MM.1S (cell line): ENCODE measurements around the gene LRIG2.
"Not testable (repeated sequence)": the region's sequence is repeated elsewhere in the genome, so short reads cannot be mapped to it uniquely, and the experiment has no call there.

Experiments used
- DNase-seq: peaks from one replicate; pipeline ENCODE4 v3.0.0-alpha.2; 2015
- H2AFZ ChIP-seq: fragments of 300-600 bp; sonication (generic); 2 replicates; pipeline ENCODE4 v1.6.0; 2016; ENCODE audit warnings: antibody characterized with exemption, low read length
- H3F3A ChIP-seq: fragments of 300-600 bp; sonication (generic); 2 replicates; pipeline ENCODE4 v1.6.1; 2016; ENCODE audit warnings: mild to moderate bottlenecking, antibody characterized with exemption, low read length, moderate library complexity, mixed read lengths; ENCODE audit not compliant: insufficient read depth
- H3K27ac ChIP-seq: fragments of 300-600 bp; sonication (generic); 2 replicates; pipeline ENCODE4 v1.5.1; 2016; ENCODE audit warnings: mild to moderate bottlenecking, low read length
- H3K27me3 ChIP-seq: fragments of 300-600 bp; sonication (generic); replicated peaks from 2 replicates; pipeline ENCODE4 v1.6.0; 2016; ENCODE audit warnings: low read length; ENCODE audit not compliant: insufficient read depth
- H3K36me3 ChIP-seq: fragments of 300-600 bp; sonication (generic); replicated peaks from 2 replicates; pipeline ENCODE4 v1.6.1; 2016; ENCODE audit warnings: mild to moderate bottlenecking, low read length, mixed read lengths; ENCODE audit not compliant: insufficient read depth
- H3K4me1 ChIP-seq: fragments of 300-600 bp; sonication (generic); 2 replicates; pipeline ENCODE4 v1.6.1; 2016; ENCODE audit warnings: low read length, mixed read lengths
- H3K4me2 ChIP-seq: fragments of 300-600 bp; sonication (generic); 2 replicates; pipeline ENCODE4 v1.6.0; 2016; ENCODE audit warnings: low read depth, low read length
- H3K4me3 ChIP-seq: fragments of 300-600 bp; sonication (generic); 2 replicates; pipeline ENCODE4 v1.5.1; 2016; ENCODE audit warnings: low read length, mixed read lengths
- H3K79me2 ChIP-seq: fragments of 300-600 bp; sonication (generic); 2 replicates; pipeline ENCODE4 v1.6.1; 2016; ENCODE audit warnings: mixed run types, low read length, mixed read lengths
- H3K9ac ChIP-seq: fragments of 300-600 bp; sonication (generic); 2 replicates; pipeline ENCODE4 v1.6.1; 2016; ENCODE audit warnings: low read length, mixed read lengths
- H3K9me2 ChIP-seq: fragments of 300-600 bp; sonication (generic); replicated peaks from 2 replicates; pipeline ENCODE4 v1.6.1; 2016; ENCODE audit warnings: mild to moderate bottlenecking, low read length, mixed read lengths; ENCODE audit not compliant: insufficient read depth
- H3K9me3 ChIP-seq: fragments of 300-600 bp; sonication (generic); replicated peaks from 2 replicates; pipeline ENCODE4 v1.6.1; 2016; ENCODE audit warnings: mild to moderate bottlenecking, low read length, mixed read lengths; ENCODE audit not compliant: insufficient read depth
- H4K20me1 ChIP-seq: fragments of 300-600 bp; sonication (generic); 2 replicates; pipeline ENCODE4 v1.6.1; 2016; ENCODE audit warnings: mild to moderate bottlenecking, low read length, moderate library complexity, mixed read lengths; ENCODE audit not compliant: insufficient read depth
- CTCF ChIP-seq: fragments of 300-600 bp; sonication (generic); IDR thresholded peaks from 2 replicates; pipeline ENCODE4 v1.5.1; 2016; ENCODE audit warnings: antibody characterized with exemption, low read length, mixed read lengths
- EZH2 ChIP-seq: fragments of 300-600 bp; sonication (generic); optimal IDR thresholded peaks from 2 replicates; pipeline ENCODE3; 2017; ENCODE audit warnings: low read depth, mild to moderate bottlenecking, antibody characterized with exemption, low read length, mixed read lengths
- EZH2phosphoT487 ChIP-seq: fragments of 300-600 bp; sonication (generic); IDR thresholded peaks from 2 replicates; pipeline ENCODE4 v1.6.1; 2018; ENCODE audit warnings: antibody characterized with exemption, low read length

The LRIG2 gene

GRCh38 chr1:113072141-113072756 is 749 bp upstream of the LRIG2 start:
- H3K4me1 ChIP-seq, result 0 out of 2 replicates have a peak, but pooled peaks cover 4% of the 10 kb centered on the region
- no peak overlapping the region for H3K9ac ChIP-seq
- DNase-seq, result no peak
- H3F3A ChIP-seq, result no peaks in the 10 kb centered on the region
- peak overlapping the region; percentile 72 for H3K4me2 ChIP-seq
- H3K36me3 ChIP-seq, result no peaks in the 10 kb centered on the region
- H3K4me3 ChIP-seq, result peak overlapping the region; percentile 80
- no peak for TF ChIP-seq CTCF
- TF ChIP-seq EZH2, result no peak
- TF ChIP-seq EZH2phosphoT487, result no peak
- no peaks in the 10 kb centered on the region for H3K27me3 ChIP-seq
- H3K79me2 ChIP-seq, result peaks cover 10% of the 10 kb centered on the region
- H2AFZ ChIP-seq, result peak overlapping the region; percentile 63; the same call in 1 of the 2 replicates
- H3K9me2 ChIP-seq, result no peaks in the 10 kb centered on the region
- no peaks in the 10 kb centered on the region for H3K9me3 ChIP-seq
- no peaks in the 10 kb centered on the region for H4K20me1 ChIP-seq
- H3K27ac ChIP-seq, result no peak overlapping the region; the same call in 1 of the 2 replicates

- H4K20me1 ChIP-seq, result no peaks in the 10 kb centered on the region
- peak overlapping the region; percentile 77; the same call in 1 of the 2 replicates for H3K9ac ChIP-seq
- peak; percentile 28 for TF ChIP-seq CTCF
- no peak for TF ChIP-seq EZH2
- H3K4me3 ChIP-seq, result peak overlapping the region; percentile 80
- no peaks in the 10 kb centered on the region for H3K36me3 ChIP-seq
- peak overlapping the region; percentile 67; the same call in 1 of the 2 replicates for H3K27ac ChIP-seq
- no peaks in the 10 kb centered on the region for H3K27me3 ChIP-seq
- no peaks in the 10 kb centered on the region for H3K9me3 ChIP-seq
- peak overlapping the region; percentile 81 for H3K4me2 ChIP-seq
- DNase-seq, result peak; percentile 12
- H2AFZ ChIP-seq, result peak overlapping the region; percentile 84
- H3F3A ChIP-seq, result no peaks in the 10 kb centered on the region
- H3K79me2 ChIP-seq, result peaks cover 10% of the 10 kb centered on the region
- H3K4me1 ChIP-seq, result 0 out of 2 replicates have a peak, but pooled peaks cover 4% of the 10 kb centered on the region
- H3K9me2 ChIP-seq, result no peaks in the 10 kb centered on the region
Observed at GRCh38 chr1:113073479-113073950, 517 bp downstream of the LRIG2 start.

GRCh38 chr1:113074237-113074636 is 1.2 kb downstream of the LRIG2 start:
- Histone ChIP-seq H3K4me3 (peak overlapping the region; percentile 80; the same call in 1 of the 2 replicates), H3K79me2 (peaks cover 10% of the 10 kb centered on the region), H3K9me3 (no peaks in the 10 kb centered on the region), H2AFZ (no peak overlapping the region), H3K9me2 (no peaks in the 10 kb centered on the region), H3K27ac (no peak overlapping the region), H3K4me2 (peak overlapping the region; percentile 81), H3K9ac (peak overlapping the region; percentile 77; the same call in 1 of the 2 replicates), H3F3A (no peaks in the 10 kb centered on the region), H3K36me3 (no peaks in the 10 kb centered on the region), H4K20me1 (no peaks in the 10 kb centered on the region), H3K27me3 (no peaks in the 10 kb centered on the region), H3K4me1 (0 out of 2 replicates have a peak, but pooled peaks cover 4% of the 10 kb centered on the region)
- no peak for TF ChIP-seq EZH2phosphoT487
- TF ChIP-seq EZH2, result no peak
- no peak for TF ChIP-seq CTCF
- DNase-seq, result no peak

- H4K20me1 ChIP-seq, H3K9me3 ChIP-seq, H2AFZ ChIP-seq, H3K27me3 ChIP-seq, H3K27ac ChIP-seq, H3K4me1 ChIP-seq, H3K9me2 ChIP-seq, DNase-seq, H3K4me2 ChIP-seq, H3K9ac ChIP-seq, H3K4me3 ChIP-seq, H3F3A ChIP-seq, H3K36me3 ChIP-seq: not testable (repeated sequence)
- H3K79me2 ChIP-seq, result peaks cover 10% of the 10 kb centered on the region
Observed at GRCh38 chr1:113077978-113078377, 5.0 kb downstream of the LRIG2 start.
